Tibial nerve (tissue), 4 donors: ENCODE measurements around the gene GTSE1. TPM values are rescaled to one million over a fixed set of nuclear protein-coding genes. Genes with fewer than 3 reads are reported as not detected.

ENCODE experiments used
- DNase-seq, 2 donors: peaks; one replicate each; pipeline ENCODE4 v3.0.0-alpha.2; 2019; ENCODE audit warnings: low spot score in 2 of 2
- H3K27ac ChIP-seq, 4 donors: fragments of 200-600 bp; sonication (generic) in 3 of 4; one replicate each; pipeline ENCODE4 v1.5.1; 2017 to 2019; ENCODE audit warnings: mild to moderate bottlenecking in 1 of 4
- H3K27me3 ChIP-seq, 2 donors: fragments of 200-600 bp; sonication (generic) in 1 of 2; one replicate each; pipeline versions ENCODE4 v1.5.1 to v1.6.0; 2017 to 2019
- H3K36me3 ChIP-seq, 3 donors: fragments of 200-600 bp; sonication (generic); one replicate each; pipeline ENCODE4 v1.5.1; 2018 to 2019
- H3K4me1 ChIP-seq, 4 donors: fragments of 200-600 bp; sonication (generic) in 3 of 4; one replicate each; pipeline ENCODE4 v1.5.1; 2017 to 2019
- H3K4me3 ChIP-seq, 4 donors: fragments of 200-600 bp; sonication (generic) in 3 of 4; one replicate each; pipeline ENCODE4 v1.5.1; 2017 to 2019; ENCODE audit warnings: mild to moderate bottlenecking in 1 of 4, moderate library complexity in 1 of 4
- H3K9me3 ChIP-seq, 4 donors: fragments of 200-600 bp; sonication (generic) in 3 of 4; one replicate each; pipeline ENCODE4 v1.5.1; 2017 to 2019
- EP300 ChIP-seq, 2 donors: sonication (generic); formaldehyde crosslinking; IDR thresholded peaks; one replicate each; pipeline ENCODE4 v1.6.1; 2017; ENCODE audit warnings: antibody characterized with exemption in 2 of 2, mild to moderate bottlenecking in 1 of 2
- POLR2A ChIP-seq, 2 donors: fragments of 450-650 bp; IDR thresholded peaks; one replicate each; pipeline ENCODE4 v1.6.1; 2017; ENCODE audit warnings: antibody characterized with exemption in 2 of 2, mild to moderate bottlenecking in 2 of 2, moderate library complexity in 2 of 2
- WGBS, 2 donors: methylation state at CpG; one replicate each; pipeline ENCODE4 v1.1.5; 2018; 5-methylcytosine and 5-hydroxymethylcytosine counted together
- total RNA-seq, 4 donors: library from RNA; depleted of rRNA; stranded (reverse); fragments of >200 nt; gene quantifications; one replicate each; pipeline ENCODE4 v1.1.0, GENCODE V29; 2016
- TF ChIP-seq, protein P1 (sequence below), 5 experiments: fragments of 200-600 bp in 3 of 5; fragments of 450-650 bp in 2 of 5; sonication (generic) in 3 of 5; IDR thresholded peaks; one replicate each; pipeline ENCODE4 v1.5.1; 2016 to 2019; ENCODE audit warnings: antibody characterized with exemption in 5 of 5, mild to moderate bottlenecking in 3 of 5, moderate library complexity in 2 of 5

GTSE1 gene, protein sequence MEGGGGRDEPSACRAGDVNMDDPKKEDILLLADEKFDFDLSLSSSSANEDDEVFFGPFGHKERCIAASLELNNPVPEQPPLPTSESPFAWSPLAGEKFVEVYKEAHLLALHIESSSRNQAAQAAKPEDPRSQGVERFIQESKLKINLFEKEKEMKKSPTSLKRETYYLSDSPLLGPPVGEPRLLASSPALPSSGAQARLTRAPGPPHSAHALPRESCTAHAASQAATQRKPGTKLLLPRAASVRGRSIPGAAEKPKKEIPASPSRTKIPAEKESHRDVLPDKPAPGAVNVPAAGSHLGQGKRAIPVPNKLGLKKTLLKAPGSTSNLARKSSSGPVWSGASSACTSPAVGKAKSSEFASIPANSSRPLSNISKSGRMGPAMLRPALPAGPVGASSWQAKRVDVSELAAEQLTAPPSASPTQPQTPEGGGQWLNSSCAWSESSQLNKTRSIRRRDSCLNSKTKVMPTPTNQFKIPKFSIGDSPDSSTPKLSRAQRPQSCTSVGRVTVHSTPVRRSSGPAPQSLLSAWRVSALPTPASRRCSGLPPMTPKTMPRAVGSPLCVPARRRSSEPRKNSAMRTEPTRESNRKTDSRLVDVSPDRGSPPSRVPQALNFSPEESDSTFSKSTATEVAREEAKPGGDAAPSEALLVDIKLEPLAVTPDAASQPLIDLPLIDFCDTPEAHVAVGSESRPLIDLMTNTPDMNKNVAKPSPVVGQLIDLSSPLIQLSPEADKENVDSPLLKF
- 1 to 10 TPM in 1 of 4 donors, under 1 TPM in 1, not detected in 2; 0.30 to 3.3 TPM for total RNA-seq

DNA sequence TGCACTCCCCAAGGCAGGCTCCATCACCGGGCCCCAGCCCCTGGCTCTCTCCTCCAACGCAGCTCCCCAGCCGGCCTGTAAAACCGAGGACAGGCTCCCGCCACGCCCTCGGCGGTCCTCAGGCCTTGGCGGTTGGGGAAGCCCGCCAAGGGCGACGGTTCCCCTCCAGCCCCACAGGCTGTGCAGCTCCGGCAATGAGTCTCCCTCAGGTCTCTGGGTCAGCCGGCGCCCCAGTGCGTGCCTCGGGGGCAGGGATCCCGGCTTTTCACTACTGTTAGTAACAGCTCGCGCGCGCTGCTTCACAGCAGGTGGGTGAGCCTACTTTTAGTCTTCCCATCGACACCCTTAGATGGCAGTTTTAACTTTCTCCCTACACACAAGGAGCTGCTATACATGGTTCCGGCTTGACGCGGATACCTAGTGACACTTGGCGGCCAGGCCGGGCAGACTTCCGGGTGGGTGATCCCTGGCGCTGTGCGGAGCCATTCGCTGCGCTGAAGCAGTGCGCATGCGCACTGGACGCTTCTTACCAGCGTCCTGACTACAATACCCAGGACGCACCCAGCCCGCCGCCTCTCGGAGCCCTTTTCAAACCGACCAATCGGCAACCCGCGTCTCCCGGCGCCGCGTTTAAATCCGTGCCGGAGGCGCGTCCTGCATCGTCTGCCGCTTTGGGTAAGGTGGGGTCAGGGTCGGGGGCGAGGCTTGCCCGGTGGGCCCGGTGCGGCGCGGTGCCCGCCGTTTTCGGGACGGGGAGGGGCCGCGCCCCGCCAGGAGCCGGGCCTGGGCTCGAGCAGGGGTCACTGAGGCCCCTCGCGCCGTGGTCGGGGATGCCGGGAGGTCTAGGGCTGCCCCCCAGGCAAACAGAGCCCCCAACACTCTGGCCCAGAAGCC, at the start of gene GTSE1:
TSS of gene GTSE1 (plus strand) at position 614 of the 894 bp plus-strand sequence. CDS start 531 bp downstream, outside the sequence.
- no peaks in the 10 kb centered on the region for H3K27me3 ChIP-seq
- TF ChIP-seq POLR2A (IDR thresholded peaks at IDR 0.05) (peak; percentile 13 to 45), EP300 (IDR thresholded peaks at IDR 0.05) (peak; percentile 78 to 83)
- TF ChIP-seq, protein P1, sequence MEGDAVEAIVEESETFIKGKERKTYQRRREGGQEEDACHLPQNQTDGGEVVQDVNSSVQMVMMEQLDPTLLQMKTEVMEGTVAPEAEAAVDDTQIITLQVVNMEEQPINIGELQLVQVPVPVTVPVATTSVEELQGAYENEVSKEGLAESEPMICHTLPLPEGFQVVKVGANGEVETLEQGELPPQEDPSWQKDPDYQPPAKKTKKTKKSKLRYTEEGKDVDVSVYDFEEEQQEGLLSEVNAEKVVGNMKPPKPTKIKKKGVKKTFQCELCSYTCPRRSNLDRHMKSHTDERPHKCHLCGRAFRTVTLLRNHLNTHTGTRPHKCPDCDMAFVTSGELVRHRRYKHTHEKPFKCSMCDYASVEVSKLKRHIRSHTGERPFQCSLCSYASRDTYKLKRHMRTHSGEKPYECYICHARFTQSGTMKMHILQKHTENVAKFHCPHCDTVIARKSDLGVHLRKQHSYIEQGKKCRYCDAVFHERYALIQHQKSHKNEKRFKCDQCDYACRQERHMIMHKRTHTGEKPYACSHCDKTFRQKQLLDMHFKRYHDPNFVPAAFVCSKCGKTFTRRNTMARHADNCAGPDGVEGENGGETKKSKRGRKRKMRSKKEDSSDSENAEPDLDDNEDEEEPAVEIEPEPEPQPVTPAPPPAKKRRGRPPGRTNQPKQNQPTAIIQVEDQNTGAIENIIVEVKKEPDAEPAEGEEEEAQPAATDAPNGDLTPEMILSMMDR (IDR thresholded peaks at IDR 0.05) = peak; percentile 22 to 57 (median 29)
- H3K4me1 ChIP-seq = peaks cover 0 to 23% (median 15%) of the 10 kb centered on the region in 4 donors
- H3K9me3 ChIP-seq = peaks cover 0 to 8% (median 0%) of the 10 kb centered on the region in 4 donors
- DNase-seq = peak; percentile 92 to 95
- H3K36me3 ChIP-seq = peaks cover 0 to 27% (median 3%) of the 10 kb centered on the region in 3 donors
- H3K4me3 ChIP-seq = peak within 1 kb of the TSS; percentile 35 to 71 (median 65)
- WGBS, 2 donors = 0 to 1% methylated on average over 55 to 74 of the region's 76 CpGs
- H3K27ac ChIP-seq = peak within 1 kb of the TSS; percentile 68 to 96 (median 92)

DNA sequence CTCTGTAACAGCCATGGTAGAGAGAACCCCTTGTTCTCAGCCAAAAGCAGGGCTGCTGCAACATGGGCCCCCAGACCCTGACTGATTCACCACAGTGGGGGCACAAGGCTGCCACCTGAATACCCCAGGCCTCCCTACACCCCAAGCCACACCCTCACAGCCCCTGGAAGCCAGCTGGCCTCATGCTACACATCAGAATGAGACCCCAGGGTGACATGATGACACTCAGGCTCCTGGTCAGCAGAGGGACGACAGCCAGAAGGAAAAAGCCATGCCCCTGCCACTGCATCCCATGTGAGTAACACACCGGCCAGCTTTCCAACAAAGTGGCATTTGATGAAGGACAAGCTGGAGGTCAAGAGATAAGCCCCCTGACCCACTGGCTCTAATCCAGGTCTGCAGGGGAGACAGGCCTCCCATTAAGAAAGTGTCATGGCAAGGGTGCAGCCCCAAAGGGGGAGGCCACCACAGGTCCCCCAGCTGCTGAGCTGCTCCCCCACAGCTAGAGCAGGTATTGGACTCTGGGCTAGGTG, 49.2 kb upstream of the GTSE1 start:
- no peak for DNase-seq
- H3K36me3 ChIP-seq = peaks cover 0 to 27% (median 0%) of the 10 kb centered on the region in 3 donors
- no peak for TF ChIP-seq EP300 (IDR thresholded peaks at IDR 0.05)
- TF ChIP-seq, protein P1 (IDR thresholded peaks at IDR 0.05) = no peak
- no peak for TF ChIP-seq POLR2A (IDR thresholded peaks at IDR 0.05)
- 63 to 67% methylated on average over 1 to 2 of the region's 2 CpGs for WGBS, 2 donors
- peaks cover 0 to 52% (median 22%) of the 10 kb centered on the region in 4 donors for H3K4me1 ChIP-seq
- H3K27me3 ChIP-seq = no peaks in the 10 kb centered on the region
- no peak overlapping the region for H3K4me3 ChIP-seq
- no peaks in the 10 kb centered on the region for H3K9me3 ChIP-seq
- no peak overlapping the region for H3K27ac ChIP-seq

DNA sequence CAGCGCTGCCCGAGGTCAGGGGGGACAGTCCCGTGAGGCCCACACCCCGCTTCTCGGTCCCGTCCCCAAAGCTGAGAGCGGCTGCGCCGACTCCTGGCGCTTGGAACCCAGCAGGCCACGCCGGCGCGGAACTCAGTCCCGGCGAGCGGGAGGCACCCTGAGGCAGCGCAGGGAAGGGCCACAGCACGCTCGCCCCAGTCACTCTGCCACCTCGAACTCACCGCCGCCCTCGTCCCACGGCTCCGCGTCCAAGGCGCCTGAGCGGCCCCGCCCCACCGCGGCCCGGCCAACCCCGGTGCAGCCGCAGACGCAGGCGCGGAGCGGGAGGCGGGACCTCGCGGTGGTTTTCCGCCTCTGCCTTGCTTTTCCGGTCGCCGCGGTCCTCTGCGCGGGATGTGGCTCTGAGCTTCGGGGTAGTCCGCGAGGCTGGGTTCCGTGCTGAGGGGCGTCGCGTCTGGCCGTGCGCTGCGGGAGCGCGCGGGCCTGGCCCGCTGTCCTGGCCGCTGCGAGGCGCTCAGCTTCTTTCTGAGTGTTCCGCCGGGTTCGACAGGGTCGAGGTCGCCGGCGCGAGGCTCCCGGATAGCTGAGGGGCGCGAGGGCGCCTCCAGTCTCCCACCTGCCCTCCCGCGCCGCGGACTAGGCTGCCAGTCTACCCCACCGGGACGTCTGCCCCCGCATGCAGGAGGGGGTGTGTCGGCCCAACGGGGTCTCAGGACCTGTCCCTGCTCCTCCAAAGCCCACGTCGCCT, 46.5 kb upstream of the GTSE1 start, which contains the start of gene CDPF1:
TSS of gene CDPF1 (minus strand) at position 259 of the 748 bp plus-strand sequence. CDS start 2,009 bp downstream, outside the sequence.
- H3K27me3 ChIP-seq = no peaks in the 10 kb centered on the region

More for the DNA sequence above, 46.5 kb upstream of the GTSE1 start, which contains the start of gene CDPF1:
- Histone ChIP-seq H3K4me3 (peak within 1 kb of the TSS; percentile 73 to 95 (median 90)), H3K9me3 (no peaks in the 10 kb centered on the region), H3K36me3 (peaks cover 0 to 3% (median 0%) of the 10 kb centered on the region in 3 donors), H3K27ac (peak within 1 kb of the TSS; percentile 66 to 94 (median 90)), H3K4me1 (peaks cover 0 to 46% (median 22%) of the 10 kb centered on the region in 4 donors)
- peak; percentile 79 to 80 for DNase-seq
- WGBS, 2 donors = 0% methylated on average over 10 to 89 of the region's 89 CpGs
- TF ChIP-seq POLR2A (IDR thresholded peaks at IDR 0.05) (peak; percentile 88), EP300 (IDR thresholded peaks at IDR 0.05) (peak in 1 of 2 donors; percentile 82)
- TF ChIP-seq, protein P1 (IDR thresholded peaks at IDR 0.05) = peak in 1 of 5 experiments; percentile 29
